ENCODE data around the gene CAMTA1. TPM values are rescaled to one million over a fixed set of nuclear protein-coding genes. Genes with fewer than 3 reads are reported as not detected.
A peak's percentile ranks its signal among the peaks of the same experiment; 100 is the strongest.
"Not testable (repeated sequence)": the region's sequence is repeated elsewhere in the genome, so short reads cannot be mapped to it uniquely, and the experiment has no call there.

The CAMTA1 gene
- total and polyA plus RNA-seq, 12 donors = 123 to 265 (median 142) TPM

DNA sequence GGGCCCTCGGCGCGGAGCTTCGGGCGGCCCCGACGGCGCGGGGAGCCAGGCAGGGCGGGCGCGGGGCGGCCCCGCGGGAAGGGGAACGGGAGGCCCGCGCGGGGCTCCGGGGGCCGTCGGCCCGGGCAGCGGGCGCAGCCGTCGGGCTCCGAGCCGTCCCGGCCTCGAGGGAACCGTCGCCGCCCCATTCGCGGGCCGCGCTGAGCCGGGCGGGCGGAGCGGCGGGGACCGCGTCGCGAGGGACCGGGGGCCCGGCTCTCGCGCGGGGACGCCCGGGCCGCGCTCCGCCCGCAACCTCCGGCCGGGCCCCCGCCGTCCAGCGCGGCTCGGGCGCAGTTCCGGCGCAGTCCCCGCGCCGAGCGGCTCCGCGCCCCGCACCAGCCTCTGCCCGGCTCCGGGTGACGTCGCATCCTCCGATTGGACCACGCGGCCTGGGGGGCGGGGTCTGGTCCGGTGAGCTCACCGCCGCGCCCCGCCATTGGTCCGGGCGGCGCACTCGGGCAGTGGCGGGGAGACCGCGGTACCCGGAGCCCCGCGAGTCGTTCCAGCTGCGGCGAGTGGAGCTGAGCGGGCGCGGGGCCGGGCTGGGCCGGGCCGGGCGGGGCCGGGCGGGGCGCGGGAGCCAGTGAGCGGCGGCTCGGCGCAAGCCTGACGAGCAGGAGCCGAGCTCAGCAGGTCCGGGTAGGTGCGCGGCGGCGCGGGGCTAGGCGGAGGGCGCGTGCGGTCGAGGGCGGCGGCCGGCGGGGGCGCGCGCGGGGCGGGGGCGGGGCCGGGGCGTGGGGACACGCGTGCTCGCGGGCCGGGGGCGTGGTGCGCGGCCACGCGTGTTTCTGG, 919.2 kb downstream of the CAMTA1 start:
- Histone ChIP-seq H3K36me3 (no peaks in the 10 kb centered on the region), H3K27ac (peak overlapping the region in 1 of 10 donors; percentile 25), H3K9me3 (peaks cover 0 to 3% (median 0%) of the 10 kb centered on the region in 11 donors), H3K4me1 (peaks cover 0 to 16% (median 6%) of the 10 kb centered on the region in 9 donors), H3K4me3 (peak overlapping the region in 9 of 10 donors; percentile 48 to 64 (median 57)), H3K27me3 (peaks cover 0 to 63% (median 0%) of the 10 kb centered on the region in 7 donors)
- DNase-seq (peak; percentile 94 to 95), ATAC-seq (peak; percentile 99 to 100 (median 100))
- intact Hi-C loops (cut with DNase I) = no loop called here
- 0 to 2% methylated on average over 42 to 139 of the region's 151 CpGs for WGBS, 2 donors
- no peak for TF ChIP-seq CTCF (IDR thresholded peaks at IDR 0.05)

- intact Hi-C loops (cut with DNase I) = no loop called here
- peaks cover 0 to 16% (median 6%) of the 10 kb centered on the region in 9 donors for H3K4me1 ChIP-seq
- DNase-seq (peak; percentile 33 to 46), ATAC-seq (no peak)
- no peak for TF ChIP-seq CTCF (IDR thresholded peaks at IDR 0.05)
- H3K9me3 ChIP-seq = peaks cover 0 to under 1% (median 0%) of the 10 kb centered on the region in 11 donors
- peaks cover 0 to 63% (median 0%) of the 10 kb centered on the region in 7 donors for H3K27me3 ChIP-seq
- H3K27ac ChIP-seq = peak overlapping the region in 4 of 10 donors; percentile 10 to 25 (median 22)
- H3K4me3 ChIP-seq = peak overlapping the region; percentile 25 to 64 (median 56)
- 4 to 7% methylated on average over 78 to 106 of the region's 106 CpGs for WGBS, 2 donors
- H3K36me3 ChIP-seq = no peaks in the 10 kb centered on the region
Measured at GRCh38 chr1:7705048-7705907, 920.0 kb downstream of the CAMTA1 start.

DNA sequence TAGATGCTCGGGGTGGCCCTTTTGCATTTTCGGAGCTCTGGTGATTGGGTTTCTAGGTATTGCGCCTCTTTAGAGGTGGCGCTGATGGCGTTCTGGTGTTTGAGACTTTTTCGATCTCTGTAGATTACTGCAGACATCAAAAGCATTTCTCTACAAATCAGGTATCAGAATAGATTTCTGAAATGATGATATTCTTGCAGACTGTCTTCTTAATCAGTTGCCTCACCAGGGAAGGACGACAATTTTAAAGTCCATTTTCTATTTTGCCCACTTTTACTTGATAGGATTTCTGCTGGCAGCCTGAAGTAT, 920.6 kb downstream of the CAMTA1 start:
- Histone ChIP-seq H3K27ac (peak overlapping the region in 2 of 10 donors; percentile 10 to 23), H3K9me3 (no peaks in the 10 kb centered on the region), H3K4me3 (peak overlapping the region in 9 of 10 donors; percentile 48 to 64 (median 57)), H3K36me3 (no peaks in the 10 kb centered on the region), H3K4me1 (peaks cover 0 to 16% (median 6%) of the 10 kb centered on the region in 9 donors), H3K27me3 (peaks cover 0 to 63% (median 0%) of the 10 kb centered on the region in 7 donors)
- no peak for TF ChIP-seq CTCF (IDR thresholded peaks at IDR 0.05)
- intact Hi-C loops (cut with DNase I) = no loop called here
- ATAC-seq (no peak), DNase-seq (no peak)
- WGBS, 2 donors = 34 to 41% methylated on average over 7 of the region's 7 CpGs

GRCh38 chr1:7707527-7707926, 922.3 kb downstream of the CAMTA1 start:
- H3K4me3 ChIP-seq = no peak overlapping the region
- no peak for DNase-seq
- ATAC-seq = no peak
- no peaks in the 10 kb centered on the region for H3K9me3 ChIP-seq
- H3K27ac ChIP-seq = no peak overlapping the region
- 96 to 98% methylated on average over 4 of the region's 4 CpGs for WGBS, 2 donors
- peaks cover 0 to 48% (median 0%) of the 10 kb centered on the region in 7 donors for H3K27me3 ChIP-seq
- intact Hi-C loops (cut with DNase I) = no loop called here
- peaks cover 0 to 16% (median 6%) of the 10 kb centered on the region in 9 donors for H3K4me1 ChIP-seq
- no peaks in the 10 kb centered on the region for H3K36me3 ChIP-seq
- no peak for TF ChIP-seq CTCF (IDR thresholded peaks at IDR 0.05)

GRCh38 chr1:7708065-7708464, 922.8 kb downstream of the CAMTA1 start:
- H3K4me3 ChIP-seq; DNase-seq; H3K36me3 ChIP-seq; H3K27ac ChIP-seq; H3K9me3 ChIP-seq; ATAC-seq; intact Hi-C loops (cut with DNase I): not testable (repeated sequence)
- 94 to 97% methylated on average over 4 of the region's 4 CpGs for WGBS, 2 donors
- H3K4me1 ChIP-seq = peaks cover 0 to 16% (median 6%) of the 10 kb centered on the region in 9 donors
- H3K27me3 ChIP-seq = peaks cover 0 to 42% (median 0%) of the 10 kb centered on the region in 7 donors
